OCI-LY1 (cell line): ENCODE results near the gene IFI35.

Experiments used
- H2AFZ ChIP-seq: fragments of 200-600 bp; sonication (generic), shearing (Covaris generic); 2 replicates; pipeline ENCODE4 v1.6.0; 2014; ENCODE audit warnings: antibody characterized with exemption, mild to moderate bottlenecking, low read length
- H3F3A ChIP-seq: fragments of 200-600 bp; sonication (generic), shearing (Covaris generic); 2 replicates; pipeline ENCODE4 v1.6.0; 2014; ENCODE audit warnings: mild to moderate bottlenecking, antibody characterized with exemption, low read length, moderate library complexity; ENCODE audit not compliant: insufficient read depth
- H3K27ac ChIP-seq: fragments of 200-600 bp; sonication (generic); 2 replicates; pipeline ENCODE4 v1.5.1; 2014; ENCODE audit warnings: low read length, mixed run types, mild to moderate bottlenecking, low read depth; ENCODE audit not compliant: poor library complexity, severe bottlenecking
- H3K27me3 ChIP-seq: fragments of 200-600 bp; sonication (generic); 2 replicates; pipeline ENCODE4 v1.6.0; 2014; ENCODE audit warnings: antibody characterized with exemption, mild to moderate bottlenecking, low read length, moderate library complexity; ENCODE audit not compliant: insufficient read depth
- H3K36me3 ChIP-seq: fragments of 200-600 bp; sonication (generic); 2 replicates; pipeline ENCODE4 v1.6.1; 2014; ENCODE audit warnings: mild to moderate bottlenecking, antibody characterized with exemption, low read length, moderate library complexity, mixed read lengths; ENCODE audit not compliant: insufficient read depth
- H3K4me1 ChIP-seq: fragments of 200-600 bp; sonication (generic); 2 replicates; pipeline ENCODE4 v1.5.1; 2014; ENCODE audit warnings: mild to moderate bottlenecking, low read length, moderate library complexity; ENCODE audit not compliant: insufficient read depth, severe bottlenecking
- H3K4me2 ChIP-seq: fragments of 200-600 bp; sonication (generic), shearing (Covaris generic); 2 replicates; pipeline ENCODE4 v1.6.1; 2014; ENCODE audit warnings: low read length
- H3K4me3 ChIP-seq: fragments of 200-600 bp; sonication (generic); 2 replicates; pipeline ENCODE4 v1.5.1; 2014; ENCODE audit warnings: low read length, low read depth, mild to moderate bottlenecking, mixed read lengths; ENCODE audit not compliant: poor library complexity, severe bottlenecking
- H3K79me2 ChIP-seq: fragments of 200-600 bp; shearing (Covaris generic); 2 replicates; pipeline ENCODE4 v1.6.1; 2016; ENCODE audit warnings: mixed run types, low read length, mixed read lengths; ENCODE audit not compliant: insufficient read depth
- H3K9ac ChIP-seq: fragments of 200-600 bp; sonication (generic), shearing (Covaris generic); 2 replicates; pipeline ENCODE4 v1.6.1; 2014; ENCODE audit warnings: mild to moderate bottlenecking, low read length, mixed read lengths
- H3K9me2 ChIP-seq: fragments of 200-600 bp; sonication (generic), shearing (Covaris generic); 2 replicates; pipeline ENCODE4 v1.6.1; 2014; ENCODE audit warnings: low read depth, mild to moderate bottlenecking, low read length, mixed read lengths
- H3K9me3 ChIP-seq: fragments of 200-600 bp; shearing (Covaris generic); 2 replicates; pipeline ENCODE4 v1.6.1; 2014; ENCODE audit warnings: low read length, mixed read lengths
- H4K20me1 ChIP-seq: fragments of 200-600 bp; sonication (generic), shearing (Covaris generic); 2 replicates; pipeline ENCODE4 v1.6.0; 2016; ENCODE audit warnings: mild to moderate bottlenecking, low read length; ENCODE audit not compliant: insufficient read depth
- CTCF ChIP-seq: fragments of 200-600 bp; sonication (generic), shearing (Covaris generic); IDR thresholded peaks from 2 replicates; pipeline ENCODE4 v1.5.1; 2017; ENCODE audit warnings: mild to moderate bottlenecking, antibody characterized with exemption, low read length, moderate library complexity, mixed read lengths
- EZH2 ChIP-seq: fragments of 200-600 bp; sonication (generic), shearing (Covaris generic); IDR thresholded peaks from 2 replicates; pipeline ENCODE4 v1.8.0; 2017; ENCODE audit warnings: borderline replicate concordance, mixed run types, mild to moderate bottlenecking, antibody characterized with exemption, low read length, moderate library complexity, mixed read lengths

IFI35 gene

GRCh38 chr17:43018932-43019331, 12.3 kb downstream of the IFI35 start:
- H3K4me3 ChIP-seq = no peak overlapping the region
- no peaks in the 10 kb centered on the region for H3K9me2 ChIP-seq
- H3K9ac ChIP-seq = no peak overlapping the region
- no peaks in the 10 kb centered on the region for H3K79me2 ChIP-seq
- H4K20me1 ChIP-seq = no peaks in the 10 kb centered on the region
- H3K9me3 ChIP-seq = no peaks in the 10 kb centered on the region
- H3K36me3 ChIP-seq = peaks cover 7% of the 10 kb centered on the region; the same call in 1 of the 2 replicates
- no peaks in the 10 kb centered on the region for H3F3A ChIP-seq
- no peaks in the 10 kb centered on the region for H3K27me3 ChIP-seq
- H3K27ac ChIP-seq = no peak overlapping the region
- no peak overlapping the region for H3K4me2 ChIP-seq
- no peak overlapping the region for H2AFZ ChIP-seq
- peaks cover 16% of the 10 kb centered on the region for H3K4me1 ChIP-seq
- TF ChIP-seq EZH2 (no peak), CTCF (no peak)

GRCh38 chr17:43019418-43019817, 12.8 kb downstream of the IFI35 start:
- H3K27ac ChIP-seq = no peak overlapping the region
- no peaks in the 10 kb centered on the region for H4K20me1 ChIP-seq
- H3K36me3 ChIP-seq = peaks cover 7% of the 10 kb centered on the region; the same call in 1 of the 2 replicates
- TF ChIP-seq EZH2 = no peak
- TF ChIP-seq CTCF = no peak
- no peak overlapping the region for H2AFZ ChIP-seq
- no peaks in the 10 kb centered on the region for H3K27me3 ChIP-seq
- H3K9ac ChIP-seq = no peak overlapping the region
- no peaks in the 10 kb centered on the region for H3F3A ChIP-seq
- H3K9me2 ChIP-seq = no peaks in the 10 kb centered on the region
- H3K9me3 ChIP-seq = no peaks in the 10 kb centered on the region
- H3K4me3 ChIP-seq = no peak overlapping the region
- peaks cover 19% of the 10 kb centered on the region for H3K4me1 ChIP-seq
- no peak overlapping the region for H3K4me2 ChIP-seq
- H3K79me2 ChIP-seq = no peaks in the 10 kb centered on the region

- H3K79me2 ChIP-seq = no peaks in the 10 kb centered on the region
- no peak overlapping the region for H3K9ac ChIP-seq
- H3K27me3 ChIP-seq = no peaks in the 10 kb centered on the region
- H3K4me3 ChIP-seq = no peak overlapping the region
- H3K9me2 ChIP-seq = no peaks in the 10 kb centered on the region
- no peaks in the 10 kb centered on the region for H4K20me1 ChIP-seq
- no peak overlapping the region for H3K4me2 ChIP-seq
- H3K36me3 ChIP-seq = peaks cover 7% of the 10 kb centered on the region; the same call in 1 of the 2 replicates
- no peak overlapping the region for H3K27ac ChIP-seq
- no peaks in the 10 kb centered on the region for H3F3A ChIP-seq
- peaks cover 24% of the 10 kb centered on the region for H3K4me1 ChIP-seq
- no peak overlapping the region for H2AFZ ChIP-seq
- no peaks in the 10 kb centered on the region for H3K9me3 ChIP-seq
- TF ChIP-seq EZH2 = no peak
- TF ChIP-seq CTCF = no peak
Observed at GRCh38 chr17:43020030-43020621, 13.5 kb downstream of the IFI35 start.
